Measurements from ENCODE around the gene LPP. TPM values are rescaled to one million over a fixed set of nuclear protein-coding genes. Genes with fewer than 3 reads are reported as not detected.

Gene LPP
- polyA plus RNA-seq, 1 experiment: 76.3 TPM

GRCh38 chr3:188403404-188403803 is 249.4 kb downstream of the LPP start:
- no peaks in the 10 kb centered on the region for H3K27me3 ChIP-seq (ENCODE audit: control insufficient read depth, insufficient read depth, low read length)
- CTCF ChIA-PET: no interaction called here
- DNase-seq (ENCODE audit: low read depth, low spot score): no peak
- H3K4me3 ChIP-seq (ENCODE audit: low read depth, low read length): no peak overlapping the region
- H3K9me3 ChIP-seq (ENCODE audit: control insufficient read depth, insufficient read depth, low read length): no peaks in the 10 kb centered on the region
- POLR2A ChIA-PET: no interaction called here
- no peak overlapping the region for H3K27ac ChIP-seq (ENCODE audit: low read depth, low read length)
- TF ChIP-seq CTCF (IDR thresholded peaks at IDR 0.05; ENCODE audit: low read depth, low read length): no peak

- POLR2A ChIA-PET: no interaction called here
- H3K4me3 ChIP-seq (ENCODE audit: low read depth, low read length): no peak overlapping the region
- CTCF ChIA-PET: no interaction called here
- H3K27me3 ChIP-seq (ENCODE audit: control insufficient read depth, insufficient read depth, low read length): no peaks in the 10 kb centered on the region
- DNase-seq (ENCODE audit: low read depth, low spot score): no peak
- no peak overlapping the region for H3K27ac ChIP-seq (ENCODE audit: low read depth, low read length)
- no peaks in the 10 kb centered on the region for H3K9me3 ChIP-seq (ENCODE audit: control insufficient read depth, insufficient read depth, low read length)
- no peak for TF ChIP-seq CTCF (IDR thresholded peaks at IDR 0.05; ENCODE audit: low read depth, low read length)
Observed at GRCh38 chr3:188404124-188404523, 250.2 kb downstream of the LPP start.

- DNase-seq (ENCODE audit: low read depth, low spot score): no peak
- Histone ChIP-seq H3K27ac (ENCODE audit: low read depth, low read length) (no peak overlapping the region), H3K9me3 (ENCODE audit: control insufficient read depth, insufficient read depth, low read length) (no peaks in the 10 kb centered on the region), H3K4me3 (ENCODE audit: low read depth, low read length) (no peak overlapping the region), H3K27me3 (ENCODE audit: control insufficient read depth, insufficient read depth, low read length) (no peaks in the 10 kb centered on the region)
- CTCF ChIA-PET: no interaction called here
- TF ChIP-seq CTCF (IDR thresholded peaks at IDR 0.05; ENCODE audit: low read depth, low read length): no peak
- POLR2A ChIA-PET: no interaction called here
Observed at GRCh38 chr3:188404701-188405100, 250.7 kb downstream of the LPP start.

- TF ChIP-seq CTCF (IDR thresholded peaks at IDR 0.05; ENCODE audit: low read depth, low read length): no peak
- ChIA-PET POLR2A (no interaction called here), CTCF (no interaction called here)
- Histone ChIP-seq H3K4me3 (ENCODE audit: low read depth, low read length) (no peak overlapping the region), H3K9me3 (ENCODE audit: control insufficient read depth, insufficient read depth, low read length) (no peaks in the 10 kb centered on the region), H3K27ac (ENCODE audit: low read depth, low read length) (no peak overlapping the region), H3K27me3 (ENCODE audit: control insufficient read depth, insufficient read depth, low read length) (no peaks in the 10 kb centered on the region)
- DNase-seq (ENCODE audit: low read depth, low spot score): no peak
Observed at GRCh38 chr3:188407158-188407880, 253.4 kb downstream of the LPP start.

GRCh38 chr3:188408831-188409230 is 254.9 kb downstream of the LPP start:
- TF ChIP-seq CTCF (IDR thresholded peaks at IDR 0.05; ENCODE audit: low read depth, low read length): no peak
- no peak for DNase-seq (ENCODE audit: low read depth, low spot score)
- no peak overlapping the region for H3K4me3 ChIP-seq (ENCODE audit: low read depth, low read length)
- CTCF ChIA-PET: interaction anchor here (0.6 kb wide), 1 partner anchor 544 kb away, joined by 3 read pairs; no protein-coding TSS in a partner anchor
- H3K27me3 ChIP-seq (ENCODE audit: control insufficient read depth, insufficient read depth, low read length): no peaks in the 10 kb centered on the region
- H3K9me3 ChIP-seq (ENCODE audit: control insufficient read depth, insufficient read depth, low read length): no peaks in the 10 kb centered on the region
- POLR2A ChIA-PET: no interaction called here
- H3K27ac ChIP-seq (ENCODE audit: low read depth, low read length): no peak overlapping the region
